Endothelial cell of umbilical vein (primary cell): ENCODE data around the gene OR2A7. TPM values are rescaled to one million over a fixed set of nuclear protein-coding genes. Genes with fewer than 3 reads are reported as not detected.
"Not testable (repeated sequence)": the region's sequence is repeated elsewhere in the genome, so short reads cannot be mapped to it uniquely, and the experiment has no call there.

Experiments
- Bru-seq: library from RNA; stranded (reverse); fragments of 400-500 nt; gene quantifications from one replicate; lab custom pipeline; 2021; lab: Mats Ljungman, UMichigan
- BruChase-seq, 2 experiments: library from RNA; stranded (reverse); fragments of 400-500 nt; gene quantifications; one replicate each; lab custom pipeline; 2021; lab: Mats Ljungman, UMichigan
- BruUV-seq: library from RNA; stranded (reverse); fragments of 400-500 nt; replicated peaks from 2 replicates; lab custom pipeline; 2021; lab: Mats Ljungman, UMichigan
- CTCF ChIA-PET: fragments of 300-600, 350-600 bp; sonication (Branson Sonifier 250); formaldehyde crosslinking; loops from one replicate; lab custom pipeline; 2021; ENCODE audit warnings: antibody characterized with exemption, inconsistent platforms; lab: Charles Lee
- POLR2A ChIA-PET: fragments of 300-600, 350-600 bp; sonication (Branson Sonifier 250); formaldehyde crosslinking; loops from one replicate; lab custom pipeline; 2021; ENCODE audit warnings: antibody characterized with exemption, inconsistent platforms; lab: Charles Lee
- DNase-seq: peaks from one replicate; pipeline ENCODE4 v3.0.0-alpha.2; 2011; ENCODE audit warnings: low read depth, low spot score
- FAIRE-seq: peaks from 2 replicates; lab custom pipeline; 2011; peaks lifted over from hg19 to GRCh38; lab: Jason Lieb, UNC
- H2AFZ ChIP-seq: 2 replicates; pipeline ENCODE4 v1.6.0; 2012; ENCODE audit warnings: low read depth, low read length, control low read depth, inconsistent platforms
- H3K27ac ChIP-seq: 2 replicates; pipeline ENCODE4 v1.5.1; 2011; ENCODE audit warnings: low read depth, mild to moderate bottlenecking, control low read depth, low read length, moderate library complexity; ENCODE audit not compliant: insufficient read depth
- H3K27me3 ChIP-seq, 2 experiments: 2 replicates each; pipeline versions ENCODE4 v1.6.0 to v1.6.1; 2011; ENCODE audit warnings: low read length in 2 of 2, mixed read lengths in 1 of 2; ENCODE audit not compliant: control insufficient read depth in 2 of 2, insufficient read depth in 2 of 2
- H3K36me3 ChIP-seq, 2 experiments: 2 replicates in 1 of 2; 3 replicates in 1 of 2; pipeline ENCODE4 v1.5.1; 2011; ENCODE audit warnings: low read length in 2 of 2, mild to moderate bottlenecking in 1 of 2, moderate library complexity in 1 of 2; ENCODE audit not compliant: control insufficient read depth in 2 of 2, insufficient read depth in 2 of 2; ENCODE audit errors: extremely low read depth in 1 of 2
- H3K4me1 ChIP-seq: 3 replicates; pipeline ENCODE4 v1.5.1; 2011; ENCODE audit warnings: mild to moderate bottlenecking, low read length; ENCODE audit not compliant: control insufficient read depth, insufficient read depth; ENCODE audit errors: extremely low read depth
- H3K4me2 ChIP-seq: 2 replicates; pipeline ENCODE4 v1.6.1; 2011; ENCODE audit warnings: low read length, control low read depth, mixed read lengths; ENCODE audit not compliant: insufficient read depth
- H3K4me3 ChIP-seq, 3 experiments: fragments of 200-600 bp in 1 of 3; sonication (generic), shearing (Covaris generic) in 1 of 3; replicated peaks in 1 of 3; 2 replicates each; pipeline ENCODE4 v1.5.1; 2011 to 2016; ENCODE audit warnings: control low read depth in 3 of 3, low read length in 3 of 3, mild to moderate bottlenecking in 2 of 3, inconsistent platforms in 1 of 3, low read depth in 1 of 3, moderate library complexity in 1 of 3; ENCODE audit not compliant: insufficient read depth in 1 of 3
- H3K79me2 ChIP-seq: 2 replicates; pipeline ENCODE4 v1.6.0; 2012; ENCODE audit warnings: low read length, inconsistent platforms; ENCODE audit not compliant: control insufficient read depth, insufficient read depth
- H3K9ac ChIP-seq: replicated peaks from 2 replicates; pipeline ENCODE3; 2011; ENCODE audit warnings: low read length, control low read depth; ENCODE audit not compliant: insufficient read depth; ENCODE audit errors: extremely low read depth
- H3K9me1 ChIP-seq: replicated peaks from 3 replicates; pipeline ENCODE4 v1.6.0; 2011; ENCODE audit warnings: mild to moderate bottlenecking, low read length; ENCODE audit not compliant: control insufficient read depth, insufficient read depth; ENCODE audit errors: extremely low read depth
- H3K9me3 ChIP-seq: replicated peaks from 2 replicates; pipeline ENCODE4 v1.5.1; 2012; ENCODE audit warnings: low read length, inconsistent platforms; ENCODE audit not compliant: control insufficient read depth, insufficient read depth
- H4K20me1 ChIP-seq: replicated peaks from 2 replicates; pipeline ENCODE3; 2011; ENCODE audit warnings: mild to moderate bottlenecking, low read length; ENCODE audit not compliant: control insufficient read depth, insufficient read depth; ENCODE audit errors: extremely low read depth
- dilution Hi-C: fragments of 300-500 bp; cut with MboI; formaldehyde crosslinking; loops from one replicate; pipeline ENCODE4 v1.15.0; 2019; ENCODE audit warnings: low sequenced_read_pairs; ENCODE audit not compliant: extremely low pct_ligation_motif_present
- intact Hi-C: fragments of 100-400 bp; cut with micrococcal nuclease; formaldehyde crosslinking; loops from one replicate; pipeline ENCODE4 v1.10.0; 2022
- long read RNA-seq: library from polyadenylated mRNA; stranded (forward); transcript quantifications from one replicate; pipeline ENCODE4 v2.0.0, GENCODE V29; 2021
- polyA minus RNA-seq, 3 experiments: library from RNA; depleted of rRNA, polyadenylated mRNA; stranded (reverse); fragments of >200 nt; gene quantifications; 1 replicate in 1 of 3; 2 replicates in 2 of 3; pipeline ENCODE4 v1.2.3, GENCODE V29; 2011
- polyA plus RNA-seq, 4 experiments: library from polyadenylated mRNA; depleted of rRNA in 3 of 4; stranded (reverse) in 3 of 4; unstranded in 1 of 4; fragments of >200 nt; gene quantifications; 2 replicates each; pipeline versions ENCODE4 v1.2.1 to v1.2.3, GENCODE V29; 2011 to 2012; ENCODE audit warnings: missing spikeins in 1 of 4
- total RNA-seq: library from RNA; stranded (reverse); gene quantifications from 2 replicates; pipeline ENCODE4 v1.2.3, GENCODE V29; 2021

The OR2A7 gene, protein sequence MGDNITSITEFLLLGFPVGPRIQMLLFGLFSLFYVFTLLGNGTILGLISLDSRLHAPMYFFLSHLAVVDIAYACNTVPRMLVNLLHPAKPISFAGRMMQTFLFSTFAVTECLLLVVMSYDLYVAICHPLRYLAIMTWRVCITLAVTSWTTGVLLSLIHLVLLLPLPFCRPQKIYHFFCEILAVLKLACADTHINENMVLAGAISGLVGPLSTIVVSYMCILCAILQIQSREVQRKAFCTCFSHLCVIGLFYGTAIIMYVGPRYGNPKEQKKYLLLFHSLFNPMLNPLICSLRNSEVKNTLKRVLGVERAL
- total RNA-seq (0.21 TPM in 1 of 2 replicates, not detected in the other), polyA plus RNA-seq (0.10 and 0.33 TPM in 2 replicates), polyA minus RNA-seq (0.68 TPM in 1 of 2 replicates, not detected in the other), Bru-seq, nascent RNA (percentile 14 among the genes with signal in this experiment), BruChase-seq, experiment 1, labeled RNA remaining after a 6-hour chase (percentile 31 among the genes with signal in this experiment), BruChase-seq, experiment 2, labeled RNA remaining after a 2-hour chase (percentile 15 among the genes with signal in this experiment)
- 0.06 TPM in 1 of 2 replicates, not detected in the other for polyA plus RNA-seq (2011; cell fraction: cytosol; rRNA removed)
- polyA plus RNA-seq (2011; cell fraction: nucleus; rRNA removed): 0.22 and 0.53 TPM in 2 replicates
- not detected in 2 replicates for polyA plus RNA-seq (2012)
- not detected for polyA minus RNA-seq (2011; cell fraction: cytosol; rRNA and poly(A)+ RNA removed)
- not detected in 2 replicates for polyA minus RNA-seq (2011; cell fraction: nucleus; rRNA and poly(A)+ RNA removed)
- long read RNA-seq: 0 reads

- CTCF ChIA-PET: not testable (repeated sequence)
Observed at GRCh38 chr7:144264692-144265091, at the start of gene OR2A7. Gene OR2A7 (minus strand): TSS chr7:144264792. CDS start chr7:144259628, 5,164 bp downstream.

DNA sequence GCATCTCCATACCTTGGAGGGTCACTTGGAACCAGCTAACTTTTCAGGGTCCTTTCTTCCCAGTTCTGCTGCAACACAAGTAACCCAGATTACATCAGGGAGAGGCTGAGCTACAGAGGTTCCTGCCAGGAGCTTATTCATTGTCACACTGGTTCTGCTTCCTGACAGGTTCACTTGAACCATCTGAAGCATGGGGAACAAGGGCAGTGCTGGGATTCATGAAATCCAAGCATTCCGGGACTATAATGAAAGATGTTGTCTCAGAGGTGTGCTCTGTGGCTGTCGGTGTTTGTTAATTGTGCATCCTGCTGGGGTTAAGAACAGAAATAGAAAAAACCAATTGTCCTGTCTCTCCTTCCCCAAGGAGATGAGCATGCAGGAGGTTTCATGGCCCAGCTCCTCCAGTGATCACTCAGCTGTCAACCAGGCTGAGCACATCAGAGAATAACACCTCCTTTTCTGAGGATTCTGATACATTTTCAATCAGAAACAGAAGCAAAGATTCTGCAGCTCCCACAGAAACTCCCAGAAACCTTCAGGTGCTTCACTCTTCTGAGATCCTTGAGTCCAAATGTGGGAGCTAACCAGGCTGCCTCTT is 47.4 kb upstream of the OR2A7 start, which contains the start of gene OR2A1:
Gene OR2A1 (plus strand): TSS at position 548 of the 598 bp plus-strand sequence. CDS start 5,706 bp downstream, outside the sequence.
- H3K27me3 ChIP-seq, H3K27ac ChIP-seq, H3K4me1 ChIP-seq, H3K9me3 ChIP-seq, H3K36me3 ChIP-seq, H3K9ac ChIP-seq, H2AFZ ChIP-seq, POLR2A ChIA-PET, H3K9me1 ChIP-seq, FAIRE-seq, H3K4me2 ChIP-seq, H4K20me1 ChIP-seq, BruUV-seq, DNase-seq, intact Hi-C loops, dilution Hi-C loops, H3K4me3 ChIP-seq, CTCF ChIA-PET, H3K79me2 ChIP-seq: not testable (repeated sequence)

More at GRCh38 chr7:144264692-144265091, at the start of gene OR2A7:
- H3K9me1 ChIP-seq, DNase-seq, FAIRE-seq, H3K36me3 ChIP-seq, H3K4me1 ChIP-seq, dilution Hi-C loops, H3K9ac ChIP-seq, intact Hi-C loops, H3K27ac ChIP-seq, H4K20me1 ChIP-seq, H3K79me2 ChIP-seq, H3K9me3 ChIP-seq, H2AFZ ChIP-seq, H3K4me2 ChIP-seq, H3K4me3 ChIP-seq, POLR2A ChIA-PET, H3K27me3 ChIP-seq, BruUV-seq: not testable (repeated sequence)

DNA sequence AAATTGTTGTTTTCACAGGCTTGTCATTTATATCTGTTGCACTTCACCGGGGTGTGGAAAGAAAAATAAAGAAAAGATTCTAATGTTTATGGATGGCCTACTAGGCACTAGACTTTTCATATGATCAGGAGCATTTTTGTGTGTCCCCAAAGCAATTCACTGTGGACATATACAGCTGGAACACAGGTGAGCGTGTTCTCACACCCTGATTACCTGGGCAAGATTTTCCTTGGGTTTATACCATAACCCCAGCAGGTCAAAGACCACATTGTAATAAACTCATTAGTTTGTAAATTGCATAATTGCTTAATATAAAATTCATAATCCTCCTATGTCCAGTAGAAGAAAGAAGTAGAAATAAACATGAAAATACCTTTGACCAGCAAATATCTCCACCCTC is 46.6 kb upstream of the OR2A7 start:
- H4K20me1 ChIP-seq, H3K9ac ChIP-seq, intact Hi-C loops, H2AFZ ChIP-seq, DNase-seq, H3K4me2 ChIP-seq, CTCF ChIA-PET, H3K27ac ChIP-seq, H3K79me2 ChIP-seq, POLR2A ChIA-PET, H3K9me1 ChIP-seq, H3K27me3 ChIP-seq, H3K9me3 ChIP-seq, H3K36me3 ChIP-seq, BruUV-seq, H3K4me1 ChIP-seq, H3K4me3 ChIP-seq, dilution Hi-C loops, FAIRE-seq: not testable (repeated sequence)
